GM13977 (cell line): Measurements from ENCODE around the gene GPX2.

ENCODE experiments used
- DNase-seq: peaks from one replicate; pipeline ENCODE4 v3.0.0; 2012; ENCODE audit warnings: low spot score
- CTCF ChIP-seq: IDR thresholded peaks from 2 replicates; pipeline ENCODE4 v1.5.1; 2012; ENCODE audit warnings: mild to moderate bottlenecking, control low read depth; ENCODE audit not compliant: insufficient read depth; ENCODE audit errors: extremely low read depth, missing control alignments
- in situ Hi-C: fragments of 300-500 bp; cut with MboI; formaldehyde crosslinking; loops from one replicate; pipeline ENCODE4 v1.12.0; 2022; ENCODE audit warnings: low sequenced_read_pairs, low pct_unique_long_range_greater_than_20kb, mixed read lengths, inconsistent platforms; ENCODE audit not compliant: unreplicated experiment

GPX2 gene

DNA sequence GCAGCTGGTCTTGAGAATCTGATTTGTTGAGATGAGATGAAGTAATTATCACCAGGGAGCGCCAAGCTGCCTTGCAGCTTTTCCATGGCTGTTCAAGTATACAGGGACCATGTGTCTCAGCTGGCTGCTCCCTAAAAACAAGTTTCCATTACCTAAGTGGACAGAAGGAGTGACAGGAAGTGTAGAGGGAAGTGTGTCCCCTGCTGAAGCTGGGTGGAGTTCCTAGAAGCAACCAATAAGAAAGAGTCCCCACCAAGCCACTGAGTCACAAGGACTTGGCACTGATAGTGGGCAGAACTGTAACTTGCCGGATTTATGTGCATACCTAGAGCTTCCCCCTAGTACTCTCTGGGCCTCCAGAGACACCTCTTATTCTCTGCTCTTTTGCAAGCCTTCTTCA, 1.5 kb upstream of the GPX2 start:
- no peak for DNase-seq
- in situ Hi-C loops, result no loop called here
- no peak for TF ChIP-seq CTCF

- no peak for TF ChIP-seq CTCF
- DNase-seq, result no peak
- in situ Hi-C loops, result no loop called here
These were observed 1.0 kb upstream of the GPX2 start for GRCh38 chr14:64943556-64943955.

GRCh38 chr14:64940336-64940910, 2.1 kb downstream of the GPX2 start:
- no peak for TF ChIP-seq CTCF
- in situ Hi-C loops, result no loop called here
- no peak for DNase-seq

DNA sequence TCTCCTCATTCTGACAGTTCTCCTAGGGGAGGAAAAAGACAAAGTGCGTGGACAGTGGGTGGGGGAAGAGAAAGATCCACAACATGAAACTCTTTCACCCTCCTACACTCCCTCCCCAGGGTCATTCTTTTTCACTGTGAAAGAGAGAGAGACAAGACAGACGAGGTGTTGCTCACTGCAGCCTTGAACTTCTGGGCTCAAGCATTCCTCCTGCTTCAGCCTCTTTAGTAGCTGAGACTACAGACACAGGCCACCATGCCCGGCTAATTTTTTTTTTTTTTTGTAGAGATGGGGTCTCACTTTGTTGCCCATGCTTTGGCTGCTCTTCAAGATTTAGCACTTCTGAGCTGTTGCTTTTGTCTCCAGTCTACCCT, 2.7 kb downstream of the GPX2 start:
- TF ChIP-seq CTCF, result no peak
- DNase-seq, result no peak
- in situ Hi-C loops, result no loop called here

DNA sequence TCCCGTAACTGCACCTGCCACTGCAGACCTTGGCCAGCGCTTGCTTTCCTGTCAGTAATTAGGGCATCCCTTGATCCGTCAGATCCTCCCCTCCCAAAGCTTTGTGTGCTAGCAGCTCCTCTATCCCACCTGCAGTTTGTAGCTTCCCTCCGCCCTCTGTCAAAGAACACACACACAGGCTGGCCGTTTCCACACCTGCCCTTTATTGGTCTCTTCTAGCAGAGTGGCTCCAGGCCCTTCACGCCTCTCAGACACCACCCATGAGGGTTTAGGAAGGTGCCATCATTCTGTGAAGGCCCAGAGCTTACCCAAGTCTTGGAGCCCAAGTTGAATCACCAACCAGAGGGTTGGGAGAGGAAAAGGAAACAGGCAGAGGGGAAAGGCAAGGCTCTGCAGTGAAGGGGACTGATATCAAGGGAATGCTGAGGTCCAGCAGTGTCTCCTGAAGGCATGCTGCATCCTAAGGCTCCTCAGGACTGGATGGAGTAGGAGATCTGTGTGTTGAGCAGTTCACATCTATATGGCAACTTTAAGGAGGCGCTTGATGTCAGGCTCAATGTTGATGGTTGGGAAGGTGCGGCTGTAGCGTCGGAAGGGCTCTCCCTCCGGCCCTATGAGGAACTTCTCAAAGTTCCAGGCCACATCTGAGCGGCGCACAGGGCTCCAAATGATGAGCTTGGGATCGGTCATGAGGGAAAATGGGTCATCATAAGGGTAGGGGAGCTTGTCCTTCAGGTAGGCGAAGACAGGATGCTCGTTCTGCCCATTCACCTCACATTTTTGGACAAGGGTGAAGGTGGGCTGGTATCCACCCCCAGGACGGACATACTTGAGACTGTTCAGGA, 3.4 kb downstream of the GPX2 start:
- no peak for DNase-seq
- no peak for TF ChIP-seq CTCF
- in situ Hi-C loops, result no loop called here

DNA sequence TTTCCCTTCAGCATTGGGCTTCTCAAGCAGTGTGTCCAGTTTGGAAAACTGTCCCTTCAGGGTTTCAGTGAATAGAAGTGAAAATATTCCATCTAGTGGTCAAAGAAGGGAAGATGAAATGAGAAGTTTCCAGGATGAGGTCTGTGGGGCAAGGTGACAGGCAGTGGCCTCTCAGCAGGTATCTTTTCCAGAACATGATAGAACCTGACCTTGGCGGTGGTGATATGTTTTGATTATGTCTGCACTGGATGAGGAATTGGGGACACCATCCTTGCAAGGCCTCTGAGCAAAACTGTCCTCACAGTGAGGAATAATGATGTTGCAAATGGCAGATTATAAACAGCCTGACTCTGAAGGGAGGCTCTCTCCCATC, 4.7 kb downstream of the GPX2 start:
- no peak for TF ChIP-seq CTCF
- no peak for DNase-seq
- in situ Hi-C loops, result no loop called here
